Activated naive CD4-positive, alpha-beta T cell treated with anti-CD3 and anti-CD28 coated beads, Interleukin-2, amount 50 U/mL, for 24 hours (primary cell): Measurements from ENCODE around the gene TBC1D1.

Experiments used
- H3K27ac Mint-ChIP-seq: one replicate; pipeline ENCODE4 v1.8.0; 2021; ENCODE audit warnings: mild to moderate bottlenecking, mixed read lengths
- H3K27me3 Mint-ChIP-seq: one replicate; pipeline ENCODE4 v1.8.0; 2021; ENCODE audit warnings: mixed read lengths
- H3K36me3 Mint-ChIP-seq: one replicate; pipeline ENCODE4 v1.8.0; 2021; ENCODE audit warnings: mixed read lengths
- H3K4me1 Mint-ChIP-seq: one replicate; pipeline ENCODE4 v1.8.0; 2021; ENCODE audit warnings: mixed read lengths
- H3K4me3 Mint-ChIP-seq: one replicate; pipeline ENCODE4 v1.8.0; 2021; ENCODE audit warnings: mild to moderate bottlenecking, mixed read lengths
- H3K9me3 Mint-ChIP-seq: one replicate; pipeline ENCODE4 v1.8.0; 2021; ENCODE audit warnings: mixed read lengths

The TBC1D1 gene

GRCh38 chr4:38123555-38123954 is 232.7 kb downstream of the TBC1D1 start:
- H3K9me3 Mint-ChIP-seq, result no peaks in the 10 kb centered on the region
- no peak overlapping the region for H3K4me3 Mint-ChIP-seq
- no peak overlapping the region for H3K27ac Mint-ChIP-seq
- peaks cover 29% of the 10 kb centered on the region for H3K36me3 Mint-ChIP-seq
- no peaks in the 10 kb centered on the region for H3K27me3 Mint-ChIP-seq
- H3K4me1 Mint-ChIP-seq, result peaks cover 20% of the 10 kb centered on the region

- Mint-ChIP-seq H3K27ac (no peak overlapping the region), H3K9me3 (no peaks in the 10 kb centered on the region), H3K36me3 (peaks cover 27% of the 10 kb centered on the region), H3K27me3 (no peaks in the 10 kb centered on the region), H3K4me3 (no peak overlapping the region), H3K4me1 (peaks cover 34% of the 10 kb centered on the region)
Observed at GRCh38 chr4:38124961-38125360, 234.1 kb downstream of the TBC1D1 start.

GRCh38 chr4:38125816-38126215 is 234.9 kb downstream of the TBC1D1 start:
- Mint-ChIP-seq H3K36me3 (peaks cover 25% of the 10 kb centered on the region), H3K4me1 (peaks cover 42% of the 10 kb centered on the region), H3K9me3 (no peaks in the 10 kb centered on the region), H3K27ac (no peak overlapping the region), H3K4me3 (no peak overlapping the region), H3K27me3 (no peaks in the 10 kb centered on the region)

GRCh38 chr4:38128478-38129459 is 237.9 kb downstream of the TBC1D1 start:
- Mint-ChIP-seq H3K27me3 (no peaks in the 10 kb centered on the region), H3K36me3 (peaks cover 22% of the 10 kb centered on the region), H3K9me3 (no peaks in the 10 kb centered on the region), H3K4me1 (peaks cover 66% of the 10 kb centered on the region), H3K27ac (peak overlapping the region; percentile 91), H3K4me3 (peak overlapping the region; percentile 30)

- peak overlapping the region; percentile 36 for H3K4me3 Mint-ChIP-seq
- no peaks in the 10 kb centered on the region for H3K27me3 Mint-ChIP-seq
- no peaks in the 10 kb centered on the region for H3K9me3 Mint-ChIP-seq
- peaks cover 61% of the 10 kb centered on the region for H3K4me1 Mint-ChIP-seq
- peak overlapping the region; percentile 99 for H3K27ac Mint-ChIP-seq
- peaks cover 24% of the 10 kb centered on the region for H3K36me3 Mint-ChIP-seq
Observed at GRCh38 chr4:38129460-38130227, 238.8 kb downstream of the TBC1D1 start.

GRCh38 chr4:38130884-38131283 is 240.0 kb downstream of the TBC1D1 start:
- peaks cover 22% of the 10 kb centered on the region for H3K36me3 Mint-ChIP-seq
- peak overlapping the region; percentile 80 for H3K4me3 Mint-ChIP-seq
- H3K4me1 Mint-ChIP-seq, result peaks cover 66% of the 10 kb centered on the region
- no peaks in the 10 kb centered on the region for H3K9me3 Mint-ChIP-seq
- H3K27me3 Mint-ChIP-seq, result no peaks in the 10 kb centered on the region
- peak overlapping the region; percentile 99 for H3K27ac Mint-ChIP-seq

GRCh38 chr4:38131371-38132091 is 240.6 kb downstream of the TBC1D1 start:
- no peaks in the 10 kb centered on the region for H3K9me3 Mint-ChIP-seq
- H3K4me3 Mint-ChIP-seq, result peak overlapping the region; percentile 80
- peaks cover 66% of the 10 kb centered on the region for H3K4me1 Mint-ChIP-seq

GRCh38 chr4:38132107-38132673 is 241.3 kb downstream of the TBC1D1 start:
- Mint-ChIP-seq H3K4me1 (peaks cover 66% of the 10 kb centered on the region), H3K36me3 (peaks cover 17% of the 10 kb centered on the region)

More at GRCh38 chr4:38131371-38132091, 240.6 kb downstream of the TBC1D1 start:
- Mint-ChIP-seq H3K27me3 (no peaks in the 10 kb centered on the region), H3K36me3 (peaks cover 20% of the 10 kb centered on the region), H3K27ac (peak overlapping the region; percentile 99)

GRCh38 chr4:38132843-38133662 is 242.2 kb downstream of the TBC1D1 start:
- peaks cover 18% of the 10 kb centered on the region for H3K36me3 Mint-ChIP-seq
- peak overlapping the region; percentile 99 for H3K27ac Mint-ChIP-seq
- no peaks in the 10 kb centered on the region for H3K9me3 Mint-ChIP-seq
- no peaks in the 10 kb centered on the region for H3K27me3 Mint-ChIP-seq
- peak overlapping the region; percentile 60 for H3K4me3 Mint-ChIP-seq
- H3K4me1 Mint-ChIP-seq, result peaks cover 62% of the 10 kb centered on the region

More at GRCh38 chr4:38132107-38132673, 241.3 kb downstream of the TBC1D1 start:
- peak overlapping the region; percentile 80 for H3K4me3 Mint-ChIP-seq
- no peaks in the 10 kb centered on the region for H3K27me3 Mint-ChIP-seq
- peak overlapping the region; percentile 99 for H3K27ac Mint-ChIP-seq
- no peaks in the 10 kb centered on the region for H3K9me3 Mint-ChIP-seq

- Mint-ChIP-seq H3K4me1 (peaks cover 57% of the 10 kb centered on the region), H3K4me3 (no peak overlapping the region), H3K27ac (peak overlapping the region; percentile 51), H3K9me3 (no peaks in the 10 kb centered on the region), H3K27me3 (no peaks in the 10 kb centered on the region), H3K36me3 (peaks cover 25% of the 10 kb centered on the region)
Observed at GRCh38 chr4:38133711-38134480, 243.0 kb downstream of the TBC1D1 start.

- H3K36me3 Mint-ChIP-seq, result peaks cover 34% of the 10 kb centered on the region
- H3K9me3 Mint-ChIP-seq, result no peaks in the 10 kb centered on the region
- no peaks in the 10 kb centered on the region for H3K27me3 Mint-ChIP-seq
- no peak overlapping the region for H3K27ac Mint-ChIP-seq
- peaks cover 45% of the 10 kb centered on the region for H3K4me1 Mint-ChIP-seq
- H3K4me3 Mint-ChIP-seq, result no peak overlapping the region
Observed at GRCh38 chr4:38135201-38135600, 244.3 kb downstream of the TBC1D1 start.

GRCh38 chr4:38136604-38137003 is 245.7 kb downstream of the TBC1D1 start:
- no peaks in the 10 kb centered on the region for H3K27me3 Mint-ChIP-seq
- H3K4me3 Mint-ChIP-seq, result no peak overlapping the region
- no peak overlapping the region for H3K27ac Mint-ChIP-seq
- H3K4me1 Mint-ChIP-seq, result peaks cover 31% of the 10 kb centered on the region
- H3K9me3 Mint-ChIP-seq, result no peaks in the 10 kb centered on the region
- H3K36me3 Mint-ChIP-seq, result peaks cover 34% of the 10 kb centered on the region

- H3K4me1 Mint-ChIP-seq, result peaks cover 29% of the 10 kb centered on the region
- no peaks in the 10 kb centered on the region for H3K9me3 Mint-ChIP-seq
- H3K27me3 Mint-ChIP-seq, result no peaks in the 10 kb centered on the region
- peaks cover 34% of the 10 kb centered on the region for H3K36me3 Mint-ChIP-seq
- no peak overlapping the region for H3K27ac Mint-ChIP-seq
- no peak overlapping the region for H3K4me3 Mint-ChIP-seq
Observed at GRCh38 chr4:38137080-38137479, 246.2 kb downstream of the TBC1D1 start.

- Mint-ChIP-seq H3K36me3 (peaks cover 38% of the 10 kb centered on the region), H3K4me3 (no peak overlapping the region), H3K27ac (no peak overlapping the region), H3K27me3 (no peaks in the 10 kb centered on the region), H3K9me3 (no peaks in the 10 kb centered on the region), H3K4me1 (peaks cover 20% of the 10 kb centered on the region)
Observed at GRCh38 chr4:38138363-38138762, 247.5 kb downstream of the TBC1D1 start.
